BE2C (cell line): ENCODE results near the gene GRHL1.
A peak's percentile ranks its signal among the peaks of the same experiment; 100 is the strongest.

Experiments
- DNase-seq: peaks from one replicate; pipeline ENCODE4 v3.0.0-alpha.2; 2020
- H3K27me3 ChIP-seq: fragments of 250-450 bp; sonication (Bioruptor Pico); 2 replicates; pipeline ENCODE4 v1.5.1; 2020; ENCODE audit warnings: mild to moderate bottlenecking
- H3K36me3 ChIP-seq: fragments of 250-450 bp; sonication (Bioruptor Pico); 2 replicates; pipeline ENCODE4 v1.5.1; 2020; ENCODE audit warnings: mild to moderate bottlenecking
- H3K4me1 ChIP-seq: fragments of 250-450 bp; sonication (Bioruptor Pico); 2 replicates; pipeline ENCODE4 v1.5.1; 2020
- H3K4me3 ChIP-seq: 2 replicates; pipeline ENCODE4 v1.5.1; 2011; ENCODE audit warnings: low read depth, low read length
- H3K9me3 ChIP-seq: fragments of 250-450 bp; sonication (Bioruptor Pico); 2 replicates; pipeline ENCODE4 v1.5.1; 2020
- CTCF ChIP-seq: IDR thresholded peaks from 2 replicates; pipeline ENCODE4 v1.5.1; 2012; ENCODE audit warnings: mild to moderate bottlenecking, low read depth, low read length

Gene GRHL1

GRCh38 chr2:10039658-10040410 lies 88.3 kb downstream of the GRHL1 start:
- peak; percentile 9; the same call in 1 of the 2 replicates for TF ChIP-seq CTCF
- Histone ChIP-seq H3K4me1 (no peaks in the 10 kb centered on the region), H3K4me3 (0 out of 2 replicates have a peak overlapping the region, but pooled peaks have one; percentile 8), H3K27me3 (no peaks in the 10 kb centered on the region), H3K36me3 (no peaks in the 10 kb centered on the region), H3K9me3 (no peaks in the 10 kb centered on the region)
- peak; percentile 68 for DNase-seq

- Histone ChIP-seq H3K4me3 (no peak overlapping the region), H3K4me1 (no peaks in the 10 kb centered on the region), H3K27me3 (no peaks in the 10 kb centered on the region), H3K36me3 (no peaks in the 10 kb centered on the region), H3K9me3 (no peaks in the 10 kb centered on the region)
- TF ChIP-seq CTCF: no peak
- no peak for DNase-seq
These were observed 90.2 kb downstream of the GRHL1 start for GRCh38 chr2:10041711-10042110.

DNA sequence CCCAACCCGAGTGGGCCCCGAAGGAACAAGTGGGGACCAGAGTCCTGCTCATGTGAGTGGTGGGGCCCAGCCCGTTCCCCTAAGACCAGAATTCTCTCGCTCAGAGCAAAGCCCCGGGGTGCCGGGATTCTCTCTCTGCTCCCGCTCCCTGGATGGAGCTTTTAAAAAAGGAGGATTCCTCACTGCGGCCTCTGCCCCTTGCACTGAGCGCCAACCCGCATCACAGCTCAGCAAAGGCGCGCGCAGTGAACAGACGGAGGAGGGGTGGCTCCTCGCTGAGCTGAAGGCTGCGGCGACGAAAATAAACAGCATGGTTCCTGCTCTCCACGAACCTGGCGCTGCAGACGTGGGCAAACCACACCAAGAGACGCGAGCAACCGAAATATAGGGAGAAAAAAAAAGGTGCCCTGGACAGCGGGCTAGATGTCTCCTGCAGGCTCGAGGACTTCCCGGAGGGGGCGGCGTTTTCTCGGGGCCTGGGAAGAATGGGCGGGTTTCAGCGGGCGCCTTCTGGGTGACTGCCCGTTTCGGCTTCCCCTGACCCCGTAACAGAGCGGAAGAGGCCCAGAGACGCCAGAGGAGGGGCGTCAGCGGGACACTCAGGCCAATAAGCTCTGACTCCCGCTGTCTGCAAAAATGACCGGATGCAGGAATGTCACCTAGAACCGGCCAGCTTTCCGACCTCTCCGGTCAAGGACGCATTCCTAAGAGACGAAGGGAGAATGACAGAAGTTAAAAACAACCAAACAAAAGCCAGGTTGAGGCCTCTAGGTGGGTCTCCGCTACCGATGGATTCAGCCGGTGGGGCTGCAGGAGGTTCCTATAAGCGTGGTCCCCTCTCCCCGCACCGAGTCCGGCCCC lies 91.0 kb downstream of the GRHL1 start:
- no peak for DNase-seq
- Histone ChIP-seq H3K9me3 (no peaks in the 10 kb centered on the region), H3K4me3 (no peak overlapping the region), H3K4me1 (no peaks in the 10 kb centered on the region), H3K27me3 (no peaks in the 10 kb centered on the region), H3K36me3 (no peaks in the 10 kb centered on the region)
- TF ChIP-seq CTCF: no peak

DNA sequence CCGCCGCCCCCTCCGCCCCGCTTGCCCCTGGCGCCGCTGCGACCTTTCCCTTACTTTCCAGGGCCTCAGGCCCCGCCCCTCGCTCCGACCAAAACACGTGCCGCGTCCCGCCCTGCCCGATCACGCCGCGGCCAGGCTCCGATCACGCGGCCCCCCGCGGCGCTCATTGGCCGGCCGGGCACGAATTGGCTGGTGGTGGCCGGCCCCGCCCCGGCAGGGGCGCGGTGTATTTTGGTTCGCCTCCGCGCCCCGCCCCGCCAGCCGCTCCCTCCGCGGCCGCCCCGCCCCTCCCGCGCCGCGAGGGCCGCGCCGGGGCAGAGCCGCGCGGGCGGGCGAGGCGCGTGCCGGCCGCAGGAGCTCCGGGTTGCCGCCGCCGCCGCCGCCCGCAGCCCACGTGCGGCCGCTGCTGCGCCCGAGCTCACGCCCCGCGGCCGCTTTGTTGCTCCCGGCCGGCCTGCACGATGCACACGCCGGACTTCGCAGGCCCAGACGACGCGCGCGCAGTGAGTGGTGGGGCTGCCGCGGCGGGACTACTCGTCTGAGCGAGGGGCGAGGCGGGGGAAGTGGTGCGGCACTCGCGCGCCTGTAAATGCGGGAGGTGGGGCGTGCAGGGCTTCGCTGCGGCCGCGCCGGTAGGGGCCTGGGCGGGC lies 91.9 kb downstream of the GRHL1 start, which contains the start of gene KLF11:
Gene KLF11, plus strand, starts transcription at position 295 of the 650 bp plus-strand sequence. Its CDS starts 167 bp downstream, at position 462.
- Histone ChIP-seq H3K36me3 (no peaks in the 10 kb centered on the region), H3K9me3 (no peaks in the 10 kb centered on the region), H3K4me1 (no peaks in the 10 kb centered on the region), H3K4me3 (no peak within 1 kb of the TSS), H3K27me3 (no peaks in the 10 kb centered on the region)
- peak; percentile 85 for DNase-seq
- TF ChIP-seq CTCF: no peak

DNA sequence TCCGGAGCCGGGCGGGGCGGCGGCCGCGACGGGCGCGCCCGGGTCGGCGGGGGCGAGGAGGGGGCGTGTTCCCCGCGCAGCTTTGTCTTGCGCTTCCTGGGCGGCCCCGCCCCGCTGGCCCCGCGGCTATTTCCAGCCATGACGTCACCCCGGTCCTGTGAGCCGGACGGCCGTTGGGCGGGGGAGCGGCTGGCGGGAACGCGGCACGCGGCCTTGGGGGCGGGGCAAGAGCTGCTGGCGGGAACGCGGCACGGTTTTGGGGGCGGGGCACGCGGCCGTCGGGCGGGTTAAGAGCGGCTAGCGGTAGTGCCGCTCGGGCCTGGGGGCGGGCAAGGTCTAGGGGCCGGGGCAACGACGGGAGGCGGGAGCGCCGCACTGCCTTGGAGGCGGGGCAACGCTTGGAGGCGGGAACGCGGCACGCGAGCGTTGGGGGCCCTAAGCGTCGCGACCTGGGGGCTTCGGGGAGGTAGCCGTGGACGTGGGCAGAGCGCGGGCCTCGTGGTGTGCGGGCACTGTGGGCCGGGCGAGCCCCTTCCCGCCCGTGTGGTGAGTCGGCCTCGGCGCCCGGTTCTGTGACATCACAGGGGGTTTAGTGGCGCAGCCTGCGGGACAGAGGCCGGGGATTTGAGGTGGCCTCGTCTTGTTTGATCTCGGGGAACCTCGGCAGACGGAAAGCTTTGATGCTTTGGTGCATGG lies 92.6 kb downstream of the GRHL1 start:
- peak; percentile 80 for DNase-seq
- no peak overlapping the region for H3K4me3 ChIP-seq
- peaks cover 1% of the 10 kb centered on the region for H3K4me1 ChIP-seq
- H3K36me3 ChIP-seq: no peaks in the 10 kb centered on the region
- H3K9me3 ChIP-seq: no peaks in the 10 kb centered on the region
- no peak for TF ChIP-seq CTCF
- H3K27me3 ChIP-seq: no peaks in the 10 kb centered on the region
